ENCODE measurements around the gene CNTFR. TPM values are rescaled to one million over a fixed set of nuclear protein-coding genes. Genes with fewer than 3 reads are reported as not detected.
A peak's percentile ranks its signal among the peaks of the same experiment; 100 is the strongest.

The CNTFR gene
- polyA plus RNA-seq, 1 donor (not counting 4 experiments of a cell fraction or from before 2014, with no cell fraction given): 0.42 TPM

DNA sequence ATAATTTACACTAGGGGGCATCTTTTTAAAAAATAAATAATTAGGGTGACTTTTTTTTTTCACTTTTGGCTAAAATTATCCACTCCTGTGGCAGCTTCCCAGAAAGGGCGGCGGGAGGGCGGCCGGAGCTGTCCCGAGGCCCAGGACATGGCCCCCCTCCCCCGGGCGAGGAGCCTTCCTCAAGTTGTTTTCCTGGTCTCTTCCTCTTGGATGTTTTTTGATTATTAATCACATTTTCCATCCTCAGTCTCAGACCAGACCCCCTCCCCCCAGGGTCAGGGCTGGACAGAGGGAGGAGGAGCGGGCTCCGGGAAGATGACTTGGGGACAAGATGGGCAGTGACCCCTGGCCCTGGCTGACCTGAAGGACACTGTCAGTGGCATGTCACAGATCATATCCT is 4.7 kb upstream of the CNTFR start:
- Histone ChIP-seq H3K79me2 (ENCODE audit: control insufficient read depth, insufficient read depth, low read length) (no peaks in the 10 kb centered on the region), H4K20me1 (ENCODE audit: control insufficient read depth, extremely low read depth, insufficient read depth, low read length) (no peaks in the 10 kb centered on the region), H3K4me1 (ENCODE audit: control insufficient read depth, extremely low read depth, insufficient read depth, low read length) (peaks cover 8% of the 10 kb centered on the region), H3K9me3 (ENCODE audit: control insufficient read depth, low read depth, low read length) (no peaks in the 10 kb centered on the region), H3K27me3 (ENCODE audit: control insufficient read depth, extremely low read depth, insufficient read depth, low read length) (peaks cover 36% of the 10 kb centered on the region), H2AFZ (ENCODE audit: control insufficient read depth, low read length) (no peak overlapping the region), H3K4me2 (ENCODE audit: control insufficient read depth, extremely low read depth, insufficient read depth, low read depth, low read length) (no peak overlapping the region), H3K36me3 (ENCODE audit: control insufficient read depth in 2 of 2, extremely low read depth in 1 of 2, insufficient read depth in 2 of 2, low read length in 2 of 2) (no peaks in the 10 kb centered on the region), H3K27ac (ENCODE audit: control insufficient read depth, insufficient read depth, low read length) (no peak overlapping the region), H3K9ac (ENCODE audit: control insufficient read depth, extremely low read depth, insufficient read depth, low read length) (no peak overlapping the region), H3K4me3 (ENCODE audit: control insufficient read depth in 2 of 3, extremely low read depth in 1 of 3, insufficient read depth in 2 of 3, low read depth in 1 of 3, low read length in 3 of 3) (no peak overlapping the region), H3K9me1 (ENCODE audit: control insufficient read depth, extremely low read depth, insufficient read depth, low read length) (no peaks in the 10 kb centered on the region)
- TF ChIP-seq, protein P1, sequence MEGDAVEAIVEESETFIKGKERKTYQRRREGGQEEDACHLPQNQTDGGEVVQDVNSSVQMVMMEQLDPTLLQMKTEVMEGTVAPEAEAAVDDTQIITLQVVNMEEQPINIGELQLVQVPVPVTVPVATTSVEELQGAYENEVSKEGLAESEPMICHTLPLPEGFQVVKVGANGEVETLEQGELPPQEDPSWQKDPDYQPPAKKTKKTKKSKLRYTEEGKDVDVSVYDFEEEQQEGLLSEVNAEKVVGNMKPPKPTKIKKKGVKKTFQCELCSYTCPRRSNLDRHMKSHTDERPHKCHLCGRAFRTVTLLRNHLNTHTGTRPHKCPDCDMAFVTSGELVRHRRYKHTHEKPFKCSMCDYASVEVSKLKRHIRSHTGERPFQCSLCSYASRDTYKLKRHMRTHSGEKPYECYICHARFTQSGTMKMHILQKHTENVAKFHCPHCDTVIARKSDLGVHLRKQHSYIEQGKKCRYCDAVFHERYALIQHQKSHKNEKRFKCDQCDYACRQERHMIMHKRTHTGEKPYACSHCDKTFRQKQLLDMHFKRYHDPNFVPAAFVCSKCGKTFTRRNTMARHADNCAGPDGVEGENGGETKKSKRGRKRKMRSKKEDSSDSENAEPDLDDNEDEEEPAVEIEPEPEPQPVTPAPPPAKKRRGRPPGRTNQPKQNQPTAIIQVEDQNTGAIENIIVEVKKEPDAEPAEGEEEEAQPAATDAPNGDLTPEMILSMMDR (optimal IDR thresholded peaks at IDR 0.05 in 1 of 3, IDR thresholded peaks at IDR 0.05 in 1 of 3, conservative IDR thresholded peaks at IDR 0.05 in 1 of 3; ENCODE audit: extremely low read depth in 1 of 3, insufficient read depth in 2 of 3, low read length in 3 of 3): no peak
- no peak for TF ChIP-seq EZH2 (IDR thresholded peaks at IDR 0.05; ENCODE audit: low read length)
- dilution Hi-C loops (cut with MboI; ENCODE audit: extremely low pct_ligation_motif_present, low sequenced_read_pairs): no loop called here
- DNase-seq (ENCODE audit: low read depth, low spot score) (no peak), FAIRE-seq (no peak)

DNA sequence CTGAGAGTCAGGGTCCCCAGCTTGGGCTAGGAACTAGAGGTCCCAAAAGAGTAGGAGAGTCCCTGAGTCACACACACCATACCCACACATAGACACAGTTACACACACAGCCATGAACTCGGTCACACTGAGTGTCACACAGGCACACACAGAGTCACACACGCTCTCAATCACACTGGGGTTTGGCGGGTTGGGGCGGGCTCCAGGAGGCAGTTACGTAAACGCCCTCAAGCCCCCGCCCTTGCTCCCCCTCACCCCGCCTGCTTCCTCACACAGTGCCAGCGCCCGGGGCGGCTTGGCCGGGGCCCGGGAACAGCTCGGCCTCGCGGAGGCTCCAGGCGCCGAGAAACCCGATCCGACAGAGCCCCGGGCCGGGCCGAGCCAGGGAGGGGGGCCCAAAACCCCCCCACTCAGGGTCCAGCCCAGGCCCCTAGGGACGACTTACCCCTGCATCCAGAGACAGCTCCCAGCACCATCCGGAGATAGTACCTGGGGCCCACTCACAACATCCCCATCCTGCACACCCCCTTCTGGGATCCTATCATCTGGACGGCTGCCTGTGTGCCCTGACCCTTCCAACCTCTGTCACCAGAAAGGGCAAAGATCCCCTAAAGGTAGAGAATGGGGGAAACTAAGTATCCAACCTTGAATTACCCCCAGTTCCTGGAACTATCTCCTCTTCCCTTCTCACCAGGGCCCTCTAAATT is 3.5 kb upstream of the CNTFR start:
- Histone ChIP-seq H3K27ac (ENCODE audit: control insufficient read depth, insufficient read depth, low read length) (no peak overlapping the region), H3K9ac (ENCODE audit: control insufficient read depth, extremely low read depth, insufficient read depth, low read length) (no peak overlapping the region)
- TF ChIP-seq, protein P1 (optimal IDR thresholded peaks at IDR 0.05 in 1 of 3, IDR thresholded peaks at IDR 0.05 in 1 of 3, conservative IDR thresholded peaks at IDR 0.05 in 1 of 3; ENCODE audit: extremely low read depth in 1 of 3, insufficient read depth in 2 of 3, low read length in 3 of 3): no peak
- TF ChIP-seq EZH2 (IDR thresholded peaks at IDR 0.05; ENCODE audit: low read length): no peak

More for the DNA sequence above, 3.5 kb upstream of the CNTFR start:
- Histone ChIP-seq H3K79me2 (ENCODE audit: control insufficient read depth, insufficient read depth, low read length) (no peaks in the 10 kb centered on the region), H4K20me1 (ENCODE audit: control insufficient read depth, extremely low read depth, insufficient read depth, low read length) (no peaks in the 10 kb centered on the region), H3K4me2 (ENCODE audit: control insufficient read depth, extremely low read depth, insufficient read depth, low read depth, low read length) (peak overlapping the region; percentile 55), H3K4me1 (ENCODE audit: control insufficient read depth, extremely low read depth, insufficient read depth, low read length) (peaks cover 8% of the 10 kb centered on the region), H3K9me3 (ENCODE audit: control insufficient read depth, low read depth, low read length) (no peaks in the 10 kb centered on the region), H2AFZ (ENCODE audit: control insufficient read depth, low read length) (no peak overlapping the region), H3K27me3 (ENCODE audit: control insufficient read depth, extremely low read depth, insufficient read depth, low read length) (peaks cover 47% of the 10 kb centered on the region), H3K36me3 (ENCODE audit: control insufficient read depth in 2 of 2, extremely low read depth in 1 of 2, insufficient read depth in 2 of 2, low read length in 2 of 2) (no peaks in the 10 kb centered on the region), H3K4me3 (ENCODE audit: control insufficient read depth in 2 of 3, extremely low read depth in 1 of 3, insufficient read depth in 2 of 3, low read depth in 1 of 3, low read length in 3 of 3) (peak overlapping the region in 1 of 3 experiments; percentile 24), H3K9me1 (ENCODE audit: control insufficient read depth, extremely low read depth, insufficient read depth, low read length) (no peaks in the 10 kb centered on the region)
- dilution Hi-C loops (cut with MboI; ENCODE audit: extremely low pct_ligation_motif_present, low sequenced_read_pairs): no loop called here
- DNase-seq (ENCODE audit: low read depth, low spot score) (no peak), FAIRE-seq (peak; percentile 71)
